H1 (cell line): ENCODE results near the gene MTM1. TPM values are rescaled to one million over a fixed set of nuclear protein-coding genes. Genes with fewer than 3 reads are reported as not detected.
A peak's percentile ranks its signal among the peaks of the same experiment; 100 is the strongest.

Experiments used
- CTCF ChIA-PET: fragments of 300-600 bp; sonication (Branson Sonifier 250); formaldehyde crosslinking; loops from one replicate; lab custom pipeline; 2021; ENCODE audit not compliant: partially characterized antibody; lab: Charles Lee
- POLR2A ChIA-PET: fragments of 300-600 bp; sonication (Branson Sonifier 250); formaldehyde crosslinking; loops from one replicate; lab custom pipeline; 2021; ENCODE audit warnings: inconsistent platforms; ENCODE audit not compliant: partially characterized antibody; lab: Charles Lee
- DNase-seq, 2 experiments: peaks; one replicate each; pipeline versions ENCODE4 v3.0.0 to v3.0.0-alpha.2; 2010 to 2022; ENCODE audit warnings: low spot score in 2 of 2, low read depth in 1 of 2, mixed read lengths in 1 of 2
- FAIRE-seq: peaks from 2 replicates; lab custom pipeline; 2011; peaks lifted over from hg19 to GRCh38; lab: Jason Lieb, UNC
- H2AFZ ChIP-seq: 2 replicates; pipeline ENCODE4 v1.8.1; 2012; ENCODE audit warnings: low read length, inconsistent platforms
- H2AK5ac ChIP-seq: 2 replicates; pipeline ENCODE4 v1.6.1; 2013; ENCODE audit warnings: low read depth, low read length
- H2BK120ac ChIP-seq: replicated peaks from 2 replicates; pipeline ENCODE3; 2013; ENCODE audit warnings: low read depth, low read length, inconsistent platforms
- H2BK12ac ChIP-seq: 2 replicates; pipeline ENCODE4 v1.6.1; 2013; ENCODE audit warnings: low read depth, low read length
- H2BK15ac ChIP-seq: 2 replicates; pipeline ENCODE4 v1.6.1; 2013; ENCODE audit warnings: low read length
- H2BK20ac ChIP-seq: 2 replicates; pipeline ENCODE4 v1.6.1; 2013; ENCODE audit warnings: low read length
- H2BK5ac ChIP-seq: 2 replicates; pipeline ENCODE4 v1.6.1; 2013; ENCODE audit warnings: low read depth, low read length
- H3K14ac ChIP-seq: 2 replicates; pipeline ENCODE4 v1.6.1; 2013; ENCODE audit warnings: inconsistent platforms; ENCODE audit not compliant: insufficient read length
- H3K18ac ChIP-seq: 2 replicates; pipeline ENCODE4 v1.6.1; 2013; ENCODE audit warnings: low read length; ENCODE audit errors: extremely low read depth
- H3K23ac ChIP-seq: 2 replicates; pipeline ENCODE4 v1.6.1; 2013; ENCODE audit warnings: inconsistent platforms; ENCODE audit not compliant: insufficient read length
- H3K23me2 ChIP-seq: 2 replicates; pipeline ENCODE4 v1.6.1; 2013; ENCODE audit warnings: low read depth, low read length
- H3K27ac ChIP-seq: 2 replicates; pipeline ENCODE4 v1.6.1; 2011; ENCODE audit warnings: low read depth, low read length, inconsistent platforms
- H3K27me3 ChIP-seq, 4 experiments: replicated peaks in 1 of 4; 1 replicate in 1 of 4; 2 replicates in 3 of 4; pipeline versions ENCODE4 v1.6.1 to v1.8.1; 2011 to 2013; ENCODE audit warnings: low read length in 3 of 4, mild to moderate bottlenecking in 3 of 4, inconsistent platforms in 2 of 4, mixed read lengths in 2 of 4, moderate library complexity in 1 of 4; ENCODE audit not compliant: control insufficient read depth in 3 of 4, insufficient read depth in 3 of 4; ENCODE audit errors: extremely low read depth in 1 of 4
- H3K36me3 ChIP-seq, 4 experiments: 2 replicates each; pipeline versions ENCODE4 v1.6.1 to v1.8.1; 2011 to 2013; ENCODE audit warnings: mild to moderate bottlenecking in 4 of 4, low read length in 3 of 4, moderate library complexity in 2 of 4, control low read depth in 1 of 4, inconsistent platforms in 1 of 4; ENCODE audit not compliant: insufficient read depth in 4 of 4, control insufficient read depth in 2 of 4
- H3K4ac ChIP-seq: replicated peaks from 2 replicates; pipeline ENCODE3; 2013; ENCODE audit warnings: low read length, low read depth, mixed read lengths, inconsistent platforms; ENCODE audit not compliant: insufficient read length
- H3K4me1 ChIP-seq, 4 experiments: replicated peaks in 1 of 4; 1 replicate in 1 of 4; 2 replicates in 3 of 4; pipeline versions ENCODE4 v1.6.1 to v1.8.1; 2011 to 2013; ENCODE audit warnings: low read length in 3 of 4, inconsistent platforms in 2 of 4, mixed read lengths in 1 of 4; ENCODE audit not compliant: insufficient read depth in 4 of 4, control insufficient read depth in 3 of 4
- H3K4me2 ChIP-seq, 2 experiments: 2 replicates each; pipeline versions ENCODE4 v1.6.1 to v1.8.1; 2011 to 2013; ENCODE audit warnings: low read depth in 2 of 2, low read length in 2 of 2, control low read depth in 1 of 2, inconsistent platforms in 1 of 2, mild to moderate bottlenecking in 1 of 2; ENCODE audit not compliant: insufficient read depth in 1 of 2
- H3K4me3 ChIP-seq, 4 experiments: fragments of 200-600, 300-600 bp in 1 of 4; sonication (generic), shearing (Covaris generic), sonication (Bioruptor Twin) in 1 of 4; 2 replicates each; pipeline versions ENCODE4 v1.5.1 to v1.8.1; 2011 to 2016; ENCODE audit warnings: low read length in 4 of 4, low read depth in 3 of 4, control low read depth in 2 of 4, inconsistent platforms in 2 of 4, mild to moderate bottlenecking in 2 of 4, mixed read lengths in 1 of 4, moderate library complexity in 1 of 4; ENCODE audit not compliant: insufficient read depth in 2 of 4; ENCODE audit errors: extremely low read depth in 1 of 4
- H3K56ac ChIP-seq: replicated peaks from 2 replicates; pipeline ENCODE3; 2013; ENCODE audit warnings: low read depth, mild to moderate bottlenecking, mixed read lengths, low read length, inconsistent platforms; ENCODE audit not compliant: insufficient read length
- H3K79me1 ChIP-seq: 2 replicates; pipeline ENCODE4 v1.6.1; 2013; ENCODE audit warnings: low read depth, low read length, control low read depth
- H3K79me2 ChIP-seq, 2 experiments: 2 replicates each; pipeline versions ENCODE4 v1.6.1 to v1.8.1; 2012 to 2013; ENCODE audit warnings: low read length in 2 of 2, mild to moderate bottlenecking in 2 of 2, inconsistent platforms in 1 of 2; ENCODE audit not compliant: insufficient read depth in 2 of 2, control insufficient read depth in 1 of 2
- H3K9ac ChIP-seq, 4 experiments: replicated peaks in 1 of 4; 1 replicate in 1 of 4; 2 replicates in 3 of 4; pipeline versions ENCODE4 v1.6.1 to v1.8.1; 2011 to 2013; ENCODE audit warnings: low read depth in 3 of 4, low read length in 3 of 4, control low read depth in 2 of 4, mild to moderate bottlenecking in 2 of 4, moderate library complexity in 2 of 4, inconsistent platforms in 1 of 4; ENCODE audit errors: extremely low read depth in 1 of 4
- H3K9me3 ChIP-seq, 2 experiments: 2 replicates each; pipeline versions ENCODE4 v1.6.1 to v1.8.1; 2012 to 2013; ENCODE audit warnings: mild to moderate bottlenecking in 2 of 2, moderate library complexity in 2 of 2, control low read depth in 1 of 2, inconsistent platforms in 1 of 2, low read depth in 1 of 2, low read length in 1 of 2, mixed read lengths in 1 of 2; ENCODE audit not compliant: insufficient read depth in 2 of 2
- H4K20me1 ChIP-seq, 2 experiments: replicated peaks in 1 of 2; 2 replicates each; pipeline versions ENCODE3 to v1.8.1; 2011 to 2013; ENCODE audit warnings: inconsistent platforms in 2 of 2, low read length in 2 of 2, mild to moderate bottlenecking in 1 of 2; ENCODE audit not compliant: insufficient read depth in 2 of 2, control insufficient read depth in 1 of 2
- H4K5ac ChIP-seq: 2 replicates; pipeline ENCODE4 v1.6.1; 2013; ENCODE audit warnings: low read length, low read depth, mixed read lengths, inconsistent platforms; ENCODE audit not compliant: insufficient read length
- H4K8ac ChIP-seq: 2 replicates; pipeline ENCODE4 v1.8.0; 2013; ENCODE audit warnings: mild to moderate bottlenecking, moderate library complexity, low read length, inconsistent platforms; ENCODE audit not compliant: insufficient read depth; ENCODE audit errors: extremely low read depth
- H4K91ac ChIP-seq: replicated peaks from 2 replicates; pipeline ENCODE3; 2013; ENCODE audit warnings: low read length, mixed read lengths, inconsistent platforms; ENCODE audit not compliant: insufficient read length
- BRCA1 ChIP-seq: IDR thresholded peaks from 2 replicates; pipeline ENCODE4 v1.6.1; 2012; ENCODE audit warnings: low read depth, low read length, improper control_type of control experiment
- CEBPB ChIP-seq: IDR thresholded peaks from 2 replicates; pipeline ENCODE4 v1.6.1; 2012; ENCODE audit warnings: low read depth, low read length
- CREB1 ChIP-seq: IDR thresholded peaks from 2 replicates; pipeline ENCODE4 v1.6.1; 2012; ENCODE audit warnings: inconsistent platforms
- E2F6 ChIP-seq: IDR thresholded peaks from 2 replicates; pipeline ENCODE4 v1.6.1; 2012; ENCODE audit warnings: inconsistent platforms
- HDAC6 ChIP-seq: IDR thresholded peaks from one replicate; pipeline ENCODE4 v1.7.1; 2012; ENCODE audit warnings: low read depth, mild to moderate bottlenecking, inconsistent platforms, low read length, moderate library complexity
- TAF1 ChIP-seq: IDR thresholded peaks from 2 replicates; pipeline ENCODE4 v1.6.1; 2011; ENCODE audit warnings: mild to moderate bottlenecking, low read depth, low read length
- USF2 ChIP-seq: IDR thresholded peaks from 2 replicates; pipeline ENCODE4 v1.6.1; 2011; ENCODE audit warnings: low read length, improper control_type of control experiment
- WGBS, 2 experiments: shearing (Covaris generic) in 1 of 2; methylation state at CpG; one replicate each; pipeline versions ENCODE4 v1.1.6 to v1.1.7; 2013 to 2015; ENCODE audit warnings: low lambda C conversion rate in 2 of 2, mixed read lengths in 2 of 2, inconsistent platforms in 1 of 2, low coverage in 1 of 2, missing lambda C conversion rate in 1 of 2; ENCODE audit not compliant: insufficient replicate concordance in 2 of 2, insufficient coverage in 1 of 2, insufficient read length in 1 of 2; ENCODE audit errors: extremely low coverage in 1 of 2, missing lambda C conversion rate in 1 of 2; 5-methylcytosine and 5-hydroxymethylcytosine counted together
- polyA plus RNA-seq, 7 experiments: library from polyadenylated mRNA; depleted of rRNA in 3 of 7; stranded (reverse) in 5 of 7; unstranded in 2 of 7; fragments of >200 nt in 5 of 7; fragments of 200-250 nt in 2 of 7; gene quantifications; 1 replicate in 5 of 7; 2 replicates in 1 of 7; 4 replicates in 1 of 7; pipeline versions ENCODE4 v1.2.1 to v1.2.3, GENCODE V29; 2011 to 2013; ENCODE audit warnings: missing spikeins in 2 of 7, mixed read lengths in 2 of 7
- total RNA-seq: library from RNA; stranded (reverse); fragmentation: NEBNext Ultra II Directional; extraction: Animal tissue kit (Norgen Biotek cat#: 25700); gene quantifications from 2 replicates; pipeline ENCODE4 v1.2.1, GENCODE V29; 2021

Gene MTM1
- total and polyA plus RNA-seq, 2 of the 8 experiments (the other 6 are each of a cell fraction or from before 2014, with no cell fraction given): 2.3 to 8.4 TPM

DNA sequence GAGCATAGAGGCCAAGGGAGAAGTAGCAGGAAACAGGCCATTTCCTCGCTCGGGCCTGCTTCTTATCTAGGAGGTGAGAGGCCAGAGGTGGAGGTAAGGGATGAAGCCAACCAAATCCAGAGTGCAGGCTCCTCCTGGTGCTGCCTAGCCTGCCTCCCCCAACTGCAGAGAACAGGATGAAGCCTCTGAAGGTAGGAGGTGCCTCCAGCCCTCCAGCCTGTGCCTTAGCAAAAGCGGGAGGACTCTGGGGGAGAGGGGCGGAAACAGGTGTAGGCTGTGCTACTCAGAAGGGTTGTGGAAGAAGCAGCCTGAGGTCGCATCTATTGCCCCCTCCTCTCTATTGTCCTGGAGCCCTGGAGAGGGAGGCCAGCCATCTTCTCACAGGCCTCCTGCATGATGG lies 2.9 kb upstream of the MTM1 start:
- peak overlapping the region; percentile 80; the same call in 1 of the 2 replicates for H2BK20ac ChIP-seq
- peak overlapping the region; percentile 44; the same call in 1 of the 2 replicates for H2BK12ac ChIP-seq
- no peaks in the 10 kb centered on the region for H3K9me3 ChIP-seq
- H4K20me1 ChIP-seq: no peaks in the 10 kb centered on the region
- ChIA-PET POLR2A (no interaction called here), CTCF (no interaction called here)
- peak overlapping the region in 1 of 2 experiments; percentile 59; a peak in 2 of 4 replicates for H3K4me2 ChIP-seq
- no peaks in the 10 kb centered on the region for H3K23me2 ChIP-seq
- H3K56ac ChIP-seq: no peak overlapping the region
- H2AK5ac ChIP-seq: 0 out of 2 replicates have a peak overlapping the region, but pooled peaks have one; percentile 86
- no peak for FAIRE-seq
- H3K4ac ChIP-seq: peak overlapping the region; percentile 7
- no peak overlapping the region; the same call in 1 of the 2 replicates for H4K8ac ChIP-seq
- H2BK15ac ChIP-seq: no peak overlapping the region
- peak overlapping the region; percentile 36 for H4K5ac ChIP-seq
- H3K27ac ChIP-seq: peak overlapping the region; percentile 52; the same call in 1 of the 2 replicates
- TF ChIP-seq HDAC6 (no peak), CREB1 (no peak), E2F6 (no peak), USF2 (no peak), BRCA1 (no peak), TAF1 (no peak), CEBPB (no peak)
- no peaks in the 10 kb centered on the region for H3K79me1 ChIP-seq
- H4K91ac ChIP-seq: peak overlapping the region; percentile 97
- H3K79me2 ChIP-seq: peaks cover 0 to 12% of the 10 kb centered on the region in 2 experiments; a peak in 2 of 4 replicates
- peak overlapping the region; percentile 79; the same call in 1 of the 2 replicates for H2BK5ac ChIP-seq
- WGBS, 2 experiments: 52% methylated on average over 4 of the region's 5 CpGs; no CpG with 5 or more reads in 1 of the 2 experiments
- no peak overlapping the region for H3K14ac ChIP-seq
- no peak for DNase-seq
- no peaks in the 10 kb centered on the region for H3K36me3 ChIP-seq
- H3K27me3 ChIP-seq: no peaks in the 10 kb centered on the region
- peak overlapping the region; percentile 33 for H2BK120ac ChIP-seq
- H2AFZ ChIP-seq: no peak overlapping the region
- no peak overlapping the region for H3K4me3 ChIP-seq
- H3K18ac ChIP-seq: peak overlapping the region; percentile 48; the same call in 1 of the 2 replicates
- H3K23ac ChIP-seq: no peak overlapping the region
- no peak overlapping the region for H3K9ac ChIP-seq
- H3K4me1 ChIP-seq: peaks cover 0 to 17% (median 3%) of the 10 kb centered on the region in 4 experiments; a peak in 5 of 7 replicates
